OCI-LY1 (cell line): ENCODE data around the gene SH3TC2.

ENCODE experiments used
- H2AFZ ChIP-seq: fragments of 200-600 bp; sonication (generic), shearing (Covaris generic); 2 replicates; pipeline ENCODE4 v1.6.0; 2014; ENCODE audit warnings: antibody characterized with exemption, mild to moderate bottlenecking, low read length
- H3F3A ChIP-seq: fragments of 200-600 bp; sonication (generic), shearing (Covaris generic); 2 replicates; pipeline ENCODE4 v1.6.0; 2014; ENCODE audit warnings: mild to moderate bottlenecking, antibody characterized with exemption, low read length, moderate library complexity; ENCODE audit not compliant: insufficient read depth
- H3K27ac ChIP-seq: fragments of 200-600 bp; sonication (generic); 2 replicates; pipeline ENCODE4 v1.5.1; 2014; ENCODE audit warnings: low read length, mixed run types, mild to moderate bottlenecking, low read depth; ENCODE audit not compliant: poor library complexity, severe bottlenecking
- H3K27me3 ChIP-seq: fragments of 200-600 bp; sonication (generic); 2 replicates; pipeline ENCODE4 v1.6.0; 2014; ENCODE audit warnings: antibody characterized with exemption, mild to moderate bottlenecking, low read length, moderate library complexity; ENCODE audit not compliant: insufficient read depth
- H3K36me3 ChIP-seq: fragments of 200-600 bp; sonication (generic); 2 replicates; pipeline ENCODE4 v1.6.1; 2014; ENCODE audit warnings: mild to moderate bottlenecking, antibody characterized with exemption, low read length, moderate library complexity, mixed read lengths; ENCODE audit not compliant: insufficient read depth
- H3K4me1 ChIP-seq: fragments of 200-600 bp; sonication (generic); 2 replicates; pipeline ENCODE4 v1.5.1; 2014; ENCODE audit warnings: mild to moderate bottlenecking, low read length, moderate library complexity; ENCODE audit not compliant: insufficient read depth, severe bottlenecking
- H3K4me2 ChIP-seq: fragments of 200-600 bp; sonication (generic), shearing (Covaris generic); 2 replicates; pipeline ENCODE4 v1.6.1; 2014; ENCODE audit warnings: low read length
- H3K4me3 ChIP-seq: fragments of 200-600 bp; sonication (generic); 2 replicates; pipeline ENCODE4 v1.5.1; 2014; ENCODE audit warnings: low read length, low read depth, mild to moderate bottlenecking, mixed read lengths; ENCODE audit not compliant: poor library complexity, severe bottlenecking
- H3K79me2 ChIP-seq: fragments of 200-600 bp; shearing (Covaris generic); 2 replicates; pipeline ENCODE4 v1.6.1; 2016; ENCODE audit warnings: mixed run types, low read length, mixed read lengths; ENCODE audit not compliant: insufficient read depth
- H3K9ac ChIP-seq: fragments of 200-600 bp; sonication (generic), shearing (Covaris generic); 2 replicates; pipeline ENCODE4 v1.6.1; 2014; ENCODE audit warnings: mild to moderate bottlenecking, low read length, mixed read lengths
- H3K9me2 ChIP-seq: fragments of 200-600 bp; sonication (generic), shearing (Covaris generic); 2 replicates; pipeline ENCODE4 v1.6.1; 2014; ENCODE audit warnings: low read depth, mild to moderate bottlenecking, low read length, mixed read lengths
- H3K9me3 ChIP-seq: fragments of 200-600 bp; shearing (Covaris generic); 2 replicates; pipeline ENCODE4 v1.6.1; 2014; ENCODE audit warnings: low read length, mixed read lengths
- H4K20me1 ChIP-seq: fragments of 200-600 bp; sonication (generic), shearing (Covaris generic); 2 replicates; pipeline ENCODE4 v1.6.0; 2016; ENCODE audit warnings: mild to moderate bottlenecking, low read length; ENCODE audit not compliant: insufficient read depth
- CTCF ChIP-seq: fragments of 200-600 bp; sonication (generic), shearing (Covaris generic); IDR thresholded peaks from 2 replicates; pipeline ENCODE4 v1.5.1; 2017; ENCODE audit warnings: mild to moderate bottlenecking, antibody characterized with exemption, low read length, moderate library complexity, mixed read lengths
- EZH2 ChIP-seq: fragments of 200-600 bp; sonication (generic), shearing (Covaris generic); IDR thresholded peaks from 2 replicates; pipeline ENCODE4 v1.8.0; 2017; ENCODE audit warnings: borderline replicate concordance, mixed run types, mild to moderate bottlenecking, antibody characterized with exemption, low read length, moderate library complexity, mixed read lengths

SH3TC2 gene

GRCh38 chr5:149027636-149028035 lies 35.2 kb downstream of the SH3TC2 start:
- no peak for TF ChIP-seq CTCF
- no peak for TF ChIP-seq EZH2
- no peak overlapping the region for H3K4me2 ChIP-seq

GRCh38 chr5:149024943-149025342 lies 37.9 kb downstream of the SH3TC2 start:
- TF ChIP-seq EZH2 (no peak), CTCF (no peak)
- no peaks in the 10 kb centered on the region for H3K79me2 ChIP-seq
- no peak overlapping the region for H3K9ac ChIP-seq
- H3K4me1 ChIP-seq = no peaks in the 10 kb centered on the region
- no peaks in the 10 kb centered on the region for H3K9me2 ChIP-seq
- H3K27me3 ChIP-seq = 0 out of 2 replicates have a peak, but pooled peaks cover 4% of the 10 kb centered on the region
- H4K20me1 ChIP-seq = no peaks in the 10 kb centered on the region
- H3K27ac ChIP-seq = no peak overlapping the region
- H3K4me2 ChIP-seq = no peak overlapping the region
- H3K9me3 ChIP-seq = no peaks in the 10 kb centered on the region
- H3K4me3 ChIP-seq = no peak overlapping the region
- no peaks in the 10 kb centered on the region for H3F3A ChIP-seq
- H2AFZ ChIP-seq = no peak overlapping the region
- no peaks in the 10 kb centered on the region for H3K36me3 ChIP-seq

More at GRCh38 chr5:149027636-149028035, 35.2 kb downstream of the SH3TC2 start:
- no peak overlapping the region for H3K9ac ChIP-seq
- H3F3A ChIP-seq = no peaks in the 10 kb centered on the region
- H3K4me1 ChIP-seq = no peaks in the 10 kb centered on the region
- H3K36me3 ChIP-seq = no peaks in the 10 kb centered on the region
- no peak overlapping the region for H3K27ac ChIP-seq
- 0 out of 2 replicates have a peak, but pooled peaks cover 4% of the 10 kb centered on the region for H3K27me3 ChIP-seq
- H4K20me1 ChIP-seq = no peaks in the 10 kb centered on the region
- H3K9me2 ChIP-seq = no peaks in the 10 kb centered on the region
- no peak overlapping the region for H3K4me3 ChIP-seq
- H2AFZ ChIP-seq = no peak overlapping the region
- no peaks in the 10 kb centered on the region for H3K9me3 ChIP-seq
- no peaks in the 10 kb centered on the region for H3K79me2 ChIP-seq

GRCh38 chr5:149024477-149024876 lies 38.4 kb downstream of the SH3TC2 start:
- Histone ChIP-seq H3K27me3 (0 out of 2 replicates have a peak, but pooled peaks cover 4% of the 10 kb centered on the region), H3K4me2 (no peak overlapping the region), H2AFZ (no peak overlapping the region), H3K4me3 (no peak overlapping the region), H3K9me2 (no peaks in the 10 kb centered on the region), H3F3A (no peaks in the 10 kb centered on the region), H3K79me2 (no peaks in the 10 kb centered on the region), H3K27ac (no peak overlapping the region), H3K9me3 (no peaks in the 10 kb centered on the region), H3K9ac (no peak overlapping the region), H3K36me3 (no peaks in the 10 kb centered on the region), H3K4me1 (no peaks in the 10 kb centered on the region), H4K20me1 (no peaks in the 10 kb centered on the region)
- TF ChIP-seq EZH2 (no peak), CTCF (no peak)
